ENCODE results near the gene CHSY1.

GRCh38 chr15:101206176-101206591, 45.7 kb downstream of the CHSY1 start:
- TF ChIP-seq GATA2 (IDR thresholded peaks at IDR 0.05; ENCODE audit: low read depth, low read length) (peak; percentile 49), GATA3 (IDR thresholded peaks at IDR 0.05; ENCODE audit: low read depth, low read length) (no peak)

All from SH-SY5Y (cell line).